Measurements from ENCODE around the gene ZNF775.

- no peak for TF ChIP-seq CTCF (IDR thresholded peaks at IDR 0.05)
- no peak for TF ChIP-seq EZH2 (IDR thresholded peaks at IDR 0.05)
- TF ChIP-seq EZH2phosphoT487 (IDR thresholded peaks at IDR 0.05) = no peak
Observed at GRCh38 chr7:150380463-150380862, 1.3 kb downstream of the ZNF775 start.
